Measurements from ENCODE around the gene FDXR.
A peak's percentile ranks its signal among the peaks of the same experiment; 100 is the strongest.

The FDXR gene

DNA sequence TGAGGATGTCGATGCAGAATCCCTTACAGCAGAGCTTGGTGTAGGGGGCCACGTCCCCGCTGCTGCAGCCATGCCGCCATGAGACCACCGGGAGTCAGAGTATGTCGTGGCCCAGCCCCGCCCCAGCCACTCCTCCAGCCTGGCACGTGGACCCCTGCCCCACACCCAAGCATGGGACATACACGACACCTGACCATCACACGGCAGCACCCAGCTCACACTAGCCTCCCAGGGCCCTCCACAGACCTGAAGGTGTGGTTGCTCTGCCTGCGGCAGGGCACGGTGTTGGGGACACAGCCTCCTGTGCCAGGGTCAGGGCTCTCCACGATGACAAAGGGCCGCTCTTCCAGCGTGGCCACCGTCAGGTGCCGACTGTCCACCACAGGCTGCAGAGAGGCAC, 22.5 kb downstream of the FDXR start:
- Histone ChIP-seq H3K36me3 (ENCODE audit: insufficient read depth, low read length) (no peaks in the 10 kb centered on the region), H3K4me3 (no peak overlapping the region), H3K9ac (ENCODE audit: insufficient read length) (no peak overlapping the region), H3K27ac (no peak overlapping the region), H3K9me3 (ENCODE audit: low read depth, low read length) (no peaks in the 10 kb centered on the region)
- TF ChIP-seq EZH2 (IDR thresholded peaks at IDR 0.05) = no peak
- DNase-seq (ENCODE audit: low read depth, low spot score) = no peak

DNA sequence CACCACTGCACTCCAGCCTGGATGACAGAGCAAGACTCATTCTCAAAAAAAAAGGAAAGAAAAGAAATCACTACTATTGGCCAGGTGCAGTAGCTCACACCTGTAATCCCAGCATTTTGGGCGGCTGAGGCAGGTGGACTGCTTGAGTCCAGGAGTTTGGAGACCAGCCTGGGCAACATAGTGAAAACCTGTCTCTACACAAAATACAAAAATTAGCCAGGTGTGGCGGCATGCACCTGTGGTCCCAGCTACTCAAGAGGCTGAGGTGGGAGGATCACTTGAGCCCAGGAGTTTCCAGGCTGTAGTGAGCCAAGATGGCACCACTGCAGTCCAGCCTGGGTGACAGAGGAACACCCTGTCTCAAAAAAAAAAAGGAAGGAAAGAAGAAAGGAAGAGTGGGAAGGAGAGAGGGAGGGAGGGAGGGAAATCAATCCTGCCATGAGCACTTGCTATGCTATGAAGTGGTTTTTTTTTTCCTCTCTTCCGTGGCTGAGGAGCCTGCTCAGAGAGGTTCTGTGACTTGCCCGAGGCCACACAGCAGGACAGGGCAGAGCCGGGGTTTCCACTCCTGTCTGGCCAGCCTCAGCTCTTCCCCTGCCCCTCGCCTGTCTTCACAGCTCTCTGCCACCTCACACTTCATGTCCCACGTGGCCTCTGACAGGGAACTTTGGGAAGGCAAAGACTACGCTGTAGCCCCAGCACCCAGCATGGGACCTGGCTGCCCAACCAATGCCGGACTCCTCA, 24.0 kb downstream of the FDXR start:
- no peak overlapping the region for H3K4me3 ChIP-seq
- no peak overlapping the region for H3K27ac ChIP-seq
- H3K9ac ChIP-seq (ENCODE audit: insufficient read length) = no peak overlapping the region
- no peak for DNase-seq (ENCODE audit: low read depth, low spot score)
- TF ChIP-seq EZH2 (IDR thresholded peaks at IDR 0.05) = no peak
- H3K36me3 ChIP-seq (ENCODE audit: insufficient read depth, low read length) = no peaks in the 10 kb centered on the region
- H3K9me3 ChIP-seq (ENCODE audit: low read depth, low read length) = no peaks in the 10 kb centered on the region

DNA sequence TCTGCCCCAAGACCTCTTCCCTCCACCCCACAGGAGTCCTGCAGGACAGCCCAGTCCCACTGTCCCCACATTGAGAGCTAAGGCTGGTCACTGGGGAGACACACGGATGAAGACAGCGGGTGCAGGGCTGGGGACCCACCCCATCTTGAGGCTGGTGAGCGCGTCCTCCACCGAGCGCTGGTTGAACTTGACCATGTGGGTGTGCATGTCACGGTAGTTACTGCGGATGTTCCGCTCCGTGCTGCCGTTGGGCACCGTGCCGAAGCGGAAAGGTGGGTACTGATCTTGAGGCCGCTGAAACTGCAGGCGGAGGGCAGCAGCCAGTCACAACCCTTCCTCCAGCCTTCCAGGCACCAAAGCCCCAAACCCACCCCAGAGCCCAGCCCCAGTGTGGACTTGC, 26.2 kb downstream of the FDXR start:
- no peak overlapping the region for H3K4me3 ChIP-seq
- no peak overlapping the region for H3K9ac ChIP-seq (ENCODE audit: insufficient read length)
- TF ChIP-seq POLR2AphosphoS5 (IDR thresholded peaks at IDR 0.05; ENCODE audit: borderline replicate concordance, low read depth, low read length) (no peak), EZH2 (IDR thresholded peaks at IDR 0.05) (no peak), FOXP2 (optimal IDR thresholded peaks at IDR 0.05; ENCODE audit: control extremely low read depth, extremely low read length, insufficient read depth) (no peak)
- H3K9me3 ChIP-seq (ENCODE audit: low read depth, low read length) = no peaks in the 10 kb centered on the region
- no peaks in the 10 kb centered on the region for H3K36me3 ChIP-seq (ENCODE audit: insufficient read depth, low read length)
- no peak overlapping the region for H3K27ac ChIP-seq
- no peak for DNase-seq (ENCODE audit: low read depth, low spot score)

DNA sequence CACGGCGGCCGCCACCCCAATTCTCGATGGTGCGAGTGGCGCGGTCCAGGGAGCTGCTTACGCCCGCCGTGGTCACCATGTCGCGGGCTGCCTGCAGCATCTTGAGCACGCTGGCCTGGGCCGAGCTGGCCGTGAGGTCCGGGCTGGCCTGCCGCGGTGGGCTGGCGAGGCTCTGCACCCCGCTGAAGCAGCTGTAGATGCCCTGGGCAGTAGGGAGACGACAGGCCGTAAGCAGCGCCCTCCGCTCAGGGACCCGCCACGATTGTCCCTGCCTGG, 29.5 kb downstream of the FDXR start:
- H3K36me3 ChIP-seq (ENCODE audit: insufficient read depth, low read length) = no peaks in the 10 kb centered on the region
- no peaks in the 10 kb centered on the region for H3K9me3 ChIP-seq (ENCODE audit: low read depth, low read length)
- no peak overlapping the region for H3K9ac ChIP-seq (ENCODE audit: insufficient read length)
- DNase-seq (ENCODE audit: low read depth, low spot score) = no peak
- no peak overlapping the region for H3K27ac ChIP-seq
- TF ChIP-seq POLR2AphosphoS5 (IDR thresholded peaks at IDR 0.05; ENCODE audit: borderline replicate concordance, low read depth, low read length) (no peak), EZH2 (IDR thresholded peaks at IDR 0.05) (no peak), FOXP2 (optimal IDR thresholded peaks at IDR 0.05; ENCODE audit: control extremely low read depth, extremely low read length, insufficient read depth) (no peak)
- H3K4me3 ChIP-seq = no peak overlapping the region

DNA sequence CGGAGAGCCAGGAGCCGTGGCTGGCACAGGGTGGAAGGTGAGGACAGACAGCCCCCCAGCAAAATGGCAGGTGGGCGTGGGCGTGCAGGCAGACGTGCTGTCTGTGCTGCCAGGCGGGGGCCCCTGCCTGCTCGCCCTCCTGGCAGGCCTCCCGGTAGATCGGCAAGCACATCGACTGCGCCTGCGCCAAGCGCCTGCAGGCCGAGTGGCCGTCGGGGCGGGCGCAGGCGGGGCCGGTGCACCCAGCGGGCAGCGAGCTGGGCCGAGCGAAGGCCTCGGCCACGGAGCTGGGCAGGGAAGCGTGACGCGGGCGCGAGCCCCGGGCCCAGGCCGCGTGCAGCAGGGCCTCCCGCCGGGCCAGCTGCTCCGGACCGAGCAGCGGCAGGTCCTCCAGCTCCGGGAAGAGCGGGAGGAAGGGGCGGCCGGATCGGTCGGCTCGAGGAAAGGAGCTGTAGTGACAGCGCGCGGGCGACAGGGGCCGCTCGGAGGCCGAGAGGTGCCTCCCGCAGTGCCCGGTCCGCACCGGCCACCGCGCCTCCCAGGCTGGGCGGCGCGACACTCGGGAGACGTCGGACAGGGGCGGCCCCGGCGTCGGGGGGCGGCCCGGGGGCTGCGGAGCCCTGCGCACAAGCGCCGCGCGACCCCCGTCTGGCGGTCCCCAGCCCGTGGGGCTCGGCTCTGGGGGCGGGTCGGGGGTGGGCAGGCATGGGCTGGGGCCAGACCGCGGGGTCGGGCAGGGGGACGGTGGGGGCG, 30.0 kb downstream of the FDXR start:
- no peaks in the 10 kb centered on the region for H3K36me3 ChIP-seq (ENCODE audit: insufficient read depth, low read length)
- H3K9me3 ChIP-seq (ENCODE audit: low read depth, low read length) = no peaks in the 10 kb centered on the region
- no peak overlapping the region for H3K27ac ChIP-seq
- TF ChIP-seq FOXP2 (optimal IDR thresholded peaks at IDR 0.05; ENCODE audit: control extremely low read depth, extremely low read length, insufficient read depth) (no peak), EZH2 (IDR thresholded peaks at IDR 0.05) (no peak), POLR2AphosphoS5 (IDR thresholded peaks at IDR 0.05; ENCODE audit: borderline replicate concordance, low read depth, low read length) (no peak)
- DNase-seq (ENCODE audit: low read depth, low spot score) = no peak
- H3K9ac ChIP-seq (ENCODE audit: insufficient read length) = no peak overlapping the region
- H3K4me3 ChIP-seq = peak overlapping the region; percentile 64

DNA sequence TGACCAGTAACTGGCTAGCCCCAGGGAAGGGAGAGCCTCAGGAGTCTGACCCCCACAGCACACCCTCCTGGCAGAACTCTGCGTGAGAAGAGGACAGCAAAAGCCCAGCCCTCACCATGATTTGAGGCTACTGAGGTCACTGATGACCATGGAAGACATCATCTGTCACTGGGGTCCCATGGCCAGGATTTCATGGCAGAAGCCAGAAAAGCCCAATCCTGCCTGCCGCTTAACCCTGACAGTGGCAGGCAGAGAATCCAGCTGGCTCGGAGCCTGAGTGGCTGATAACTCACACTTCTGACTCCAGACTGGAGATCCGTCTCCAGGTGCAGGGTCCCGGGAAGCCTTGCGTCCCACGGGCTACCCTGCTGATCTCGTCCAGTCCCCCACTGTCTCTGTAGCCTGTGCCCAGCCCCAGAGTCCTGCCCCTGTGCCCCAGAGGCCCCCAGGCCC, 30.6 kb downstream of the FDXR start:
- H3K9ac ChIP-seq (ENCODE audit: insufficient read length) = no peak overlapping the region
- no peak overlapping the region for H3K27ac ChIP-seq

DNA sequence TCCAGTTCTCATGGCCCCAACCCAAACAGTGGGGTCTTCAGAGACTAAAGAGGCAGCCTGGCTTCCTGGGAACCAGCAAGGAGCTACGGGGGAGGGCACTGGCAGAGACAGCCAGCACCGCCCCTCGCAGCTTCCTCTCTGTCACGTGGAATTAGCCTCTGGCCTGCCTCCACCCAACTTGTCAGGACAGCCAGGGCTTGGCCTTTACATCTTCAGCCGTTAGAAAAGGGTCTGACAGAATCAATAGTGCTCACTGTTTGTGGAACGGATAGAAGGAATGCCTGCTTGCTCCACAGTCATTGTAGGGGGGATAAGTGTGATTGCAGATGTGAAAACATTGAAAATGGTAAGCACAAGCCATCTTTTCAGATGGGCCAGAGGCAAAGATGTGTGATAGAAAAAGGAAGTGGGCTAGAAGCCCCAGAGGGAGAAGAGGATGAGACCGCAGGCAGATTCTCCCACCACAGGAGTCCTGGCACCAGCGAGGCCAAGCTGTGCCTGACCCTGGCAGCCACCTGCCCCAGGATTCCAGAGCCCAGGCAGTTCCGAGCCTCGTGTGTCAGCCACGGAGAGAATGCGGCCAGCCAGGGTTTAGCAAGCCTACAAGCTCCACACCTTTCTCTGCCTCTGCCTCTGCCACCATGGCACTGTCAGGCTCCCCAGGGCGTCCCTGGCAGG, 31.7 kb downstream of the FDXR start:
- H3K27ac ChIP-seq = no peak overlapping the region
- TF ChIP-seq FOXP2 (optimal IDR thresholded peaks at IDR 0.05; ENCODE audit: control extremely low read depth, extremely low read length, insufficient read depth) (no peak), EZH2 (IDR thresholded peaks at IDR 0.05) (no peak), POLR2AphosphoS5 (IDR thresholded peaks at IDR 0.05; ENCODE audit: borderline replicate concordance, low read depth, low read length) (no peak)
- no peak for DNase-seq (ENCODE audit: low read depth, low spot score)
- H3K36me3 ChIP-seq (ENCODE audit: insufficient read depth, low read length) = no peaks in the 10 kb centered on the region
- H3K9me3 ChIP-seq (ENCODE audit: low read depth, low read length) = no peaks in the 10 kb centered on the region
- H3K4me3 ChIP-seq = no peak overlapping the region
- H3K9ac ChIP-seq (ENCODE audit: insufficient read length) = peak overlapping the region; percentile 11

More for the DNA sequence above, 30.6 kb downstream of the FDXR start:
- no peaks in the 10 kb centered on the region for H3K36me3 ChIP-seq (ENCODE audit: insufficient read depth, low read length)
- no peak for DNase-seq (ENCODE audit: low read depth, low spot score)
- TF ChIP-seq EZH2 (IDR thresholded peaks at IDR 0.05) (no peak), POLR2AphosphoS5 (IDR thresholded peaks at IDR 0.05; ENCODE audit: borderline replicate concordance, low read depth, low read length) (no peak), FOXP2 (optimal IDR thresholded peaks at IDR 0.05; ENCODE audit: control extremely low read depth, extremely low read length, insufficient read depth) (no peak)
- H3K4me3 ChIP-seq = peak overlapping the region; percentile 64
- H3K9me3 ChIP-seq (ENCODE audit: low read depth, low read length) = no peaks in the 10 kb centered on the region

DNA sequence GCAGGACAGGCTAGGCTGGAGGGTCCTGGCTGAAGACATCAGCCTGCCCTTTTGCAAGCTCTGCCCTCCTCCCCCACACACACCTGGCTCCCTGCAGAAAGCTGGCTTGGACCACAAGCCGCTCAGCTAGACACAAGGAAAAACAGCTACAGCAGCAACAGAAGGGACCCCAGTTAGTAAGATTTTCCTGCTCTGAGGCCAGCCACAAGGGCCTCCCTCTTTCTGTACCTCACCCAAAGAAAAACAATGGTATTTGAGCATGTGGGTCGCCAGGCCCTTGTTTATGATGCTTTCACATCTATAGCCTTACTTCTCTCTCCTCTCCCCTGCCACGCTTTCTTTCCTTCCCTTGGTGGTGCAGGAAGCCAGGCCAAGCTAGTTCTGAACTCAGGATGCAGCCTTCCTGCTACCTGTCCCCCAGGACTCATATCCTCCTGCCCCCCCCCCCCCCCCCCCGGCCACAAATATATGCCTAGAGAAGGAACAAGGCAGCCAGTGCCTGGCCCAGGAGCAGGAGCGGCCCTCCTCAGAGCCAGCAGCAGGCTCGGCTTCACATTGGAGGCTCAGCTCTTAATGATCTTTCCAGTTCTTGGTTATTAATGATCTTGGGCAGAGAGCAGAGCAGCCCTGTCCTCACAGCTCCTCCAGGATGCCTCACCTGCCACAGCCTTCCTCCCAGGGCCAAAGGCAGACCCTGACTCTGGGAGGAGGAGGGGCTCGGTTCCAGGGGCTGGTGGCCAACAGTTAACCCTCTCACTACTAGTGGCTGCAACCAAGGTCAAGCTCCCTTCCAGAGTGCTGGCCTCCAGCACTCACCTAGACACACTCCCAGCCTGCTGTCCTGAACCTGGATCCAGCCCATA, 32.6 kb downstream of the FDXR start:
- Histone ChIP-seq H3K36me3 (ENCODE audit: insufficient read depth, low read length) (no peaks in the 10 kb centered on the region), H3K9ac (ENCODE audit: insufficient read length) (no peak overlapping the region), H3K9me3 (ENCODE audit: low read depth, low read length) (no peaks in the 10 kb centered on the region), H3K27ac (no peak overlapping the region), H3K4me3 (no peak overlapping the region)
- TF ChIP-seq EZH2 (IDR thresholded peaks at IDR 0.05) = no peak
- TF ChIP-seq FOXP2 (optimal IDR thresholded peaks at IDR 0.05; ENCODE audit: control extremely low read depth, extremely low read length, insufficient read depth) = no peak
- no peak for TF ChIP-seq POLR2AphosphoS5 (IDR thresholded peaks at IDR 0.05; ENCODE audit: borderline replicate concordance, low read depth, low read length)
- no peak for DNase-seq (ENCODE audit: low read depth, low spot score)
